H1 (cell line): ENCODE measurements around the gene FAM83G. TPM values are rescaled to one million over a fixed set of nuclear protein-coding genes. Genes with fewer than 3 reads are reported as not detected.

ENCODE experiments used
- CTBP2 ChIP-seq: IDR thresholded peaks from 2 replicates; pipeline ENCODE4 v1.7.0; 2011; ENCODE audit warnings: borderline replicate concordance, mild to moderate bottlenecking, moderate library complexity, mixed read lengths, low read length; ENCODE audit not compliant: insufficient read depth, insufficient read length
- JUN ChIP-seq: IDR thresholded peaks from 2 replicates; pipeline ENCODE4 v1.6.1; 2011; ENCODE audit warnings: low read depth, mild to moderate bottlenecking, improper control_type of control experiment, low read length
- RXRA ChIP-seq: IDR thresholded peaks from 2 replicates; pipeline ENCODE4 v1.6.1; 2011; ENCODE audit warnings: low read depth, mild to moderate bottlenecking, low read length, moderate library complexity; ENCODE audit not compliant: insufficient read depth
- TAF7 ChIP-seq: optimal IDR thresholded peaks from 2 replicates; pipeline ENCODE3; 2011; ENCODE audit warnings: low read depth, mild to moderate bottlenecking, inconsistent platforms, low read length, moderate library complexity, borderline replicate concordance
- polyA plus RNA-seq, 7 experiments: library from polyadenylated mRNA; depleted of rRNA in 3 of 7; stranded (reverse) in 5 of 7; unstranded in 2 of 7; fragments of >200 nt in 5 of 7; fragments of 200-250 nt in 2 of 7; gene quantifications; 1 replicate in 5 of 7; 2 replicates in 1 of 7; 4 replicates in 1 of 7; pipeline versions ENCODE4 v1.2.1 to v1.2.3, GENCODE V29; 2011 to 2013; ENCODE audit warnings: missing spikeins in 2 of 7, mixed read lengths in 2 of 7
- total RNA-seq: library from RNA; stranded (reverse); fragmentation: NEBNext Ultra II Directional; extraction: Animal tissue kit (Norgen Biotek cat#: 25700); gene quantifications from 2 replicates; pipeline ENCODE4 v1.2.1, GENCODE V29; 2021

FAM83G gene
- total and polyA plus RNA-seq, 2 of the 8 experiments (the other 6 are each of a cell fraction or from before 2014, with no cell fraction given), result 15.4 to 29.0 TPM

- TF ChIP-seq RXRA (no peak), TAF7 (no peak), JUN (no peak), CTBP2 (no peak)
Observed at GRCh38 chr17:19020016-19020415, 15.5 kb upstream of the FAM83G start (continued).
